Stimulated activated CD4-positive, alpha-beta T cell treated with anti-CD3 and anti-CD28 coated beads, Interleukin-4, amount 100 ng/mL, for 48 hours (primary cell): ENCODE data around the gene ACOT8.
"Not testable (repeated sequence)": the region's sequence is repeated elsewhere in the genome, so short reads cannot be mapped to it uniquely, and the experiment has no call there.

Experiments
- DNase-seq, 2 donors: peaks; one replicate each; pipeline ENCODE4 v3.0.0-alpha.2; 2020; ENCODE audit warnings: low read depth in 2 of 2

ACOT8 gene

GRCh38 chr20:45827712-45828111 lies 29.5 kb downstream of the ACOT8 start:
- no peak for DNase-seq

GRCh38 chr20:45827030-45827652 lies 30.1 kb downstream of the ACOT8 start, which contains the start of gene TNNC2:
Gene TNNC2, minus strand, starts transcription at chr20:45827312. Its CDS starts 64 bp downstream, at chr20:45827248.
- DNase-seq = no peak

- DNase-seq = no peak
Observed at GRCh38 chr20:45826381-45827019, 30.7 kb downstream of the ACOT8 start.

GRCh38 chr20:45823949-45824835 lies 33.0 kb downstream of the ACOT8 start:
- peak; percentile 26 to 41 for DNase-seq

- DNase-seq = no peak
Observed at GRCh38 chr20:45822857-45823256, 34.3 kb downstream of the ACOT8 start.

- DNase-seq = no peak
Observed at GRCh38 chr20:45821947-45822346, 35.2 kb downstream of the ACOT8 start.

- DNase-seq = no peak
Observed at GRCh38 chr20:45819466-45819865, 37.7 kb downstream of the ACOT8 start.

- no peak for DNase-seq
Observed at GRCh38 chr20:45818239-45818638, 39.0 kb downstream of the ACOT8 start.

- no peak for DNase-seq
Observed at GRCh38 chr20:45817376-45818194, 39.6 kb downstream of the ACOT8 start.

- DNase-seq = no peak
Observed at GRCh38 chr20:45816951-45817350, 40.2 kb downstream of the ACOT8 start.

- DNase-seq = no peak
Observed at GRCh38 chr20:45814314-45814713, 42.9 kb downstream of the ACOT8 start.

- no peak for DNase-seq
Observed at GRCh38 chr20:45813489-45813888, 43.7 kb downstream of the ACOT8 start.

- DNase-seq = no peak
Observed at GRCh38 chr20:45813006-45813340, 44.2 kb downstream of the ACOT8 start.

- peak; percentile 85 to 92 for DNase-seq
Observed at GRCh38 chr20:45812157-45813005, 44.8 kb downstream of the ACOT8 start, which contains the start of gene UBE2C. Gene UBE2C, plus strand, starts transcription at chr20:45812644. Its CDS starts 52 bp downstream, at chr20:45812696.

- DNase-seq = no peak
Observed at GRCh38 chr20:45810191-45810970, 46.8 kb downstream of the ACOT8 start.

- DNase-seq = no peak
Observed at GRCh38 chr20:45801851-45802250, 55.3 kb downstream of the ACOT8 start.

- DNase-seq = peak; percentile 42 to 50
Observed at GRCh38 chr20:45798935-45799642, 58.1 kb downstream of the ACOT8 start.

GRCh38 chr20:45797955-45798354 lies 59.2 kb downstream of the ACOT8 start:
- DNase-seq = not testable (repeated sequence)

GRCh38 chr20:45797510-45797909 lies 59.7 kb downstream of the ACOT8 start:
- not testable (repeated sequence) for DNase-seq
